Measurements from ENCODE around the gene MNDA. TPM values are rescaled to one million over a fixed set of nuclear protein-coding genes. Genes with fewer than 3 reads are reported as not detected.

Gene MNDA
- total and polyA plus RNA-seq, 4 donors, result 8.5 to 108 (median 26.1) TPM

GRCh38 chr1:158818560-158818959, 12.6 kb upstream of the MNDA start:
- no peak overlapping the region for H3K27ac ChIP-seq (ENCODE audit: low read depth in 1 of 2, low read length in 1 of 2)

GRCh38 chr1:158818975-158819431, 12.1 kb upstream of the MNDA start:
- no peak for TF ChIP-seq CTCF (IDR thresholded peaks at IDR 0.05; ENCODE audit: control extremely low read depth, extremely low read depth)
- Histone ChIP-seq H3K9ac (ENCODE audit: insufficient read depth in 1 of 2, low read length in 2 of 2) (no peak overlapping the region), H3K36me3 (ENCODE audit: control insufficient read depth in 4 of 4, insufficient read depth in 4 of 4, low read length in 4 of 4) (no peaks in the 10 kb centered on the region), H3K27me3 (ENCODE audit: control insufficient read depth in 3 of 3, insufficient read depth in 3 of 3, low read length in 2 of 3) (no peaks in the 10 kb centered on the region), H3K4me3 (no peak overlapping the region), H3K27ac (ENCODE audit: low read depth in 1 of 2, low read length in 1 of 2) (peak overlapping the region in 1 of 2 donors; percentile 46), H3K9me3 (ENCODE audit: control insufficient read depth in 4 of 4, insufficient read depth in 3 of 4, low read length in 3 of 4) (no peaks in the 10 kb centered on the region), H3K4me1 (ENCODE audit: control insufficient read depth in 5 of 5, insufficient read depth in 5 of 5, low read length in 5 of 5) (no peaks in the 10 kb centered on the region)
- WGBS, 2 donors, result 75 to 79% methylated on average over 1 of the region's 1 CpG
- DNase-seq (no peak), ATAC-seq (ENCODE audit: insufficient read depth, low FRiP score) (no peak)

More at GRCh38 chr1:158818560-158818959, 12.6 kb upstream of the MNDA start:
- WGBS, 2 donors, result 44 to 48% methylated on average over 1 of the region's 1 CpG
- Histone ChIP-seq H3K9me3 (ENCODE audit: control insufficient read depth in 4 of 4, insufficient read depth in 3 of 4, low read length in 3 of 4) (no peaks in the 10 kb centered on the region), H3K4me1 (ENCODE audit: control insufficient read depth in 5 of 5, insufficient read depth in 5 of 5, low read length in 5 of 5) (no peaks in the 10 kb centered on the region), H3K4me3 (no peak overlapping the region), H3K27me3 (ENCODE audit: control insufficient read depth in 3 of 3, insufficient read depth in 3 of 3, low read length in 2 of 3) (no peaks in the 10 kb centered on the region), H3K36me3 (ENCODE audit: control insufficient read depth in 4 of 4, insufficient read depth in 4 of 4, low read length in 4 of 4) (no peaks in the 10 kb centered on the region), H3K9ac (ENCODE audit: insufficient read depth in 1 of 2, low read length in 2 of 2) (no peak overlapping the region)
- ATAC-seq (ENCODE audit: insufficient read depth, low FRiP score), result no peak
- TF ChIP-seq CTCF (IDR thresholded peaks at IDR 0.05; ENCODE audit: control extremely low read depth, extremely low read depth), result no peak
- no peak for DNase-seq

- TF ChIP-seq CTCF (IDR thresholded peaks at IDR 0.05; ENCODE audit: control extremely low read depth, extremely low read depth), result no peak
- no peaks in the 10 kb centered on the region for H3K4me1 ChIP-seq (ENCODE audit: control insufficient read depth in 5 of 5, insufficient read depth in 5 of 5, low read length in 5 of 5)
- no peaks in the 10 kb centered on the region for H3K9me3 ChIP-seq (ENCODE audit: control insufficient read depth in 4 of 4, insufficient read depth in 3 of 4, low read length in 3 of 4)
- peak in 1 of 3 donors; percentile 4 for DNase-seq
- no peaks in the 10 kb centered on the region for H3K36me3 ChIP-seq (ENCODE audit: control insufficient read depth in 4 of 4, insufficient read depth in 4 of 4, low read length in 4 of 4)
- peak; percentile 47 for ATAC-seq (ENCODE audit: insufficient read depth, low FRiP score)
- H3K9ac ChIP-seq (ENCODE audit: insufficient read depth in 1 of 2, low read length in 2 of 2), result no peak overlapping the region
- WGBS, 2 donors, result 48 to 50% methylated on average over 7 of the region's 7 CpGs
- no peaks in the 10 kb centered on the region for H3K27me3 ChIP-seq (ENCODE audit: control insufficient read depth in 3 of 3, insufficient read depth in 3 of 3, low read length in 2 of 3)
- no peak overlapping the region for H3K27ac ChIP-seq (ENCODE audit: low read depth in 1 of 2, low read length in 1 of 2)
- no peak overlapping the region for H3K4me3 ChIP-seq
Observed at GRCh38 chr1:158819461-158820443, 11.4 kb upstream of the MNDA start.
